GM18858 (cell line): ENCODE results near the gene DDC.

Source experiments
- ATAC-seq: cut with Tn5 transposase; IDR thresholded peaks from one replicate; pipeline ENCODE4 v1.9.1; 2021; ENCODE audit not compliant: unreplicated experiment

The DDC gene, protein sequence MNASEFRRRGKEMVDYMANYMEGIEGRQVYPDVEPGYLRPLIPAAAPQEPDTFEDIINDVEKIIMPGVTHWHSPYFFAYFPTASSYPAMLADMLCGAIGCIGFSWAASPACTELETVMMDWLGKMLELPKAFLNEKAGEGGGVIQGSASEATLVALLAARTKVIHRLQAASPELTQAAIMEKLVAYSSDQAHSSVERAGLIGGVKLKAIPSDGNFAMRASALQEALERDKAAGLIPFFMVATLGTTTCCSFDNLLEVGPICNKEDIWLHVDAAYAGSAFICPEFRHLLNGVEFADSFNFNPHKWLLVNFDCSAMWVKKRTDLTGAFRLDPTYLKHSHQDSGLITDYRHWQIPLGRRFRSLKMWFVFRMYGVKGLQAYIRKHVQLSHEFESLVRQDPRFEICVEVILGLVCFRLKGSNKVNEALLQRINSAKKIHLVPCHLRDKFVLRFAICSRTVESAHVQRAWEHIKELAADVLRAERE

DNA sequence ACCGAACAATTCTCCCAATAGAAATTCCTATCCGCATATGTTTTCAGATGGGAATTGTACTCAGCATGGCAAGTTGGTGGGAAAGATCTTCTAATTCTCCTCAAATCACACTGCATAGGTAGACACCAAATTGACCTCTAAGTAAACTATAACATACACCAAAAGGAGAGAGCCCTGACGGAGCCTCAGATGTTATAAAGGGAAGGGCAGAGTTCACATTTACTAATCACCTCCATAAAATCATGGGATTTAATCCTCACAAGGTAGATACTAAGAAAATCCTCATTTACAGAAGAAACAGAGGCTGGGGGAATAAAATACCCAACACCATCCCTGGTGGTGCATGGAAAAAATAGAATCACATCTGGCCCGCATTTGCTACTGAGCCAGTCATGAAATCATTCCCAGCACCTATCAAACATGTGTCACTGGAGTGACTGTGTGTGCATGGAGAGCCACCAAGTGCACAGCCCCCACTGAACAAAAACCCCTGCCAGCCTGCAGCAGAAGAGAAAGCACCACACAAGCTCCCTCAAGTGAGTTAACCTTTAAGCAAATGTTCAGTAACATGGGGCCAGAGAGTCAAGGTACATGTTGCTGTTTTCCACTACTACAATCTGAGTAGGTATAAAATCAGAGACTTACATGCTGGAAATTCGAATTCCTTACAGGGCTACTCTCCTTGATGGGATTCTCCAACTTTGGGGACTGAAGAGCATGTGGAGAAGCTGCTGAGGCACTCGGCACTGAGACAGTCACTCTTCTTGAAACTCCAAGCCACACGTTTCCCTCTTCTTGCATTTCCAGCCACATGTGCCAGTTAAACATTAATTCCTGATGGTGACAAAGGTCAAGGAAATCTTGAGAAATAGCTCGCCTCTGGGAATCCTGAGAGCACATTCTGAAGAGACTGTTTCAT is at the start of gene DDC:
Gene DDC (minus strand): TSS at position 766 of the 919 bp plus-strand sequence. CDS start 21,320 bp downstream, outside the sequence.
- no peak for ATAC-seq

GRCh38 chr7:50613473-50613872 is 48.3 kb upstream of the DDC start:
- ATAC-seq, result no peak

DNA sequence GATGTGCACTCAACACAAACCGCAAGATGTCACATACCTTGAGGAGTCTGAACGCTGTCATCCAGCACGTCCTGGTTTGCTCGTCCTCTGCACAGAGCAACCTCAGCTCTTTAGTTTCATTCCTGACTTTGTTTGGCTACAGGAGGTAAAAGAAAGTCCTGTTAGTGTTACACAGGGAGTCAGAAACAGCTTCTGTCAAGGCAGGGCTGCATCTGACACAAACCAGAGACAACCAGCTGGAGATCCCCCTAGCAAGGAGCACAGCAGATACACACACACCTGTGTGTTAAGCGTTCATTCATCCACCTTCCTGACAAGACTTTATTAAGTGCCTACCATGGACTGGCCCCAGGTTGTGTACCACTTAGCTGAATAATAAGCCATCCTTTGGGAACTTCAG is 47.5 kb upstream of the DDC start:
- ATAC-seq, result no peak

- ATAC-seq, result peak; percentile 38
Measured at GRCh38 chr7:50610521-50611277, 45.5 kb upstream of the DDC start.

DNA sequence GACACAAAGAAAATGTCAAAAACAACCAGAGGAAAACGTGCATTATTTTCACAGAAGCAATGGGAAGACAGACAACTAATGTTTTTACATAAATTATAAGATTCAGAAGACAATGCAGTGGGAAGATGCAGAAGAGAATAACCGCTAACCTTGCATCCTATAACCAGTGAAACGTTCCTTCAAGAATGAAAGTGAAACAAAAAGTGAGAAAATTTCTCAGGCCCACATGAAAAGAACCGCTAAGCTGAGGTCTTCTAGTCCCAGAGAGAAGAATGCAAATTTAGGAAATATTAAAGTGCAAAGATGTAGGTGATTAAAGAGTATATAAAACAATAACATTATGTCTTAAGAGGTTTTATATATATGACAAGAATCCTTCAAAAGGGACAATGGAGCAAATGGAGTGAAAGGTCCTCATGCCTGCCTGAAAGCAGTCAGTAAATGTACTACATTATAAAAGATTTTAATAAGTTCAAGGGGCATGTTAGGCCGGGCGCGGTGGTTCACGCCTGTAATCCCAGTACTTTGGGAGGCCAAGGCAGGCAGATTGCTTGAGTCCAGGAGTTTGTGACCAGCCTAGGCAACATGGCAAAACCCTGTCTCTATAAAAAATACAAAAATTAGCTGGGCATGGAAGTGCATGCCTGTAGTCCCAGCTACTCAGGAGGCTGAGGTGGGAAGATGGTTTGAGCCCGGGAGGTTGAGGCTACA is 43.1 kb upstream of the DDC start:
- no peak for ATAC-seq

- ATAC-seq, result no peak
Measured at GRCh38 chr7:50607524-50608125, 42.4 kb upstream of the DDC start.

- no peak for ATAC-seq
Measured at GRCh38 chr7:50605059-50605458, 39.9 kb upstream of the DDC start.

DNA sequence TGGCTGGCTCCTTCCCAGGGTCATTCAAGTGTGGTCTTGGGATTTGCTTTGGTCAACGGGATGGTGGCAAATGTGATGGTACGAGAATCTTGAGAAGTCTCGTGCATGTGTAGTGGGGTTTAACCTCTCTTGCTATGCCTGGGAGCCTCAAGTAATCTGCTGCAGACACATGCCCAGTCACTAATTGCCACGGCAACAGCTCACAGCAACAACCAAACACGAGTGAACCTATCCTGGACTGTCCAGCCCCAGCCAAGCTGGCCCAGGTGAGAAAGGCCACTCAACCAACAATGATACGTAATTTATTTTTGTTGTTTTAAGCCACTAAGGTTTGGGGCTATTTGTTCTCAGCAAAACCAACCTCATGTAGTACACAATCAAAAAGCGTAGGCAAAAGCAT is 38.1 kb upstream of the DDC start:
- no peak for ATAC-seq

GRCh38 chr7:50599385-50599784 is 34.2 kb upstream of the DDC start:
- ATAC-seq, result no peak

- ATAC-seq, result no peak
Measured at GRCh38 chr7:50598460-50599343, 33.5 kb upstream of the DDC start.

DNA sequence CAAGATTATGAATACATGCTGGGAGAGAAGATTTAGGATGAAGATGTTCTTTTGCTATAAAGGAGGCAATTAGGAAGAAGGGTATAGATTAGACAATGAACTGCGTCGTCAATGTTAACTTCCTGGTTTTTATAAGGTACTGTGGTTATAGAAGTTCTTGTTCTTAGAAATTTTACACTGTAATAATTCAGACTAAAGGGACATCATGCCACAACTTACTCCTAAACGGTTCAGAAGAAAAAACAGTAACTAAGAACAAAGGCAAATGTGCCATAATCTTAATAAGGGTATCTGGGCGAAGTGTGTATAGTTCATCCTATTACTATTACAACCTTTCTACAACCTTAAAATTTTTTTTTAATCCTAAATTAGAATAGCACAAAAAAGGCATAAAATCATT is 31.3 kb upstream of the DDC start:
- no peak for ATAC-seq

- peak; percentile 20 for ATAC-seq
Measured at GRCh38 chr7:50595491-50596102, 30.4 kb upstream of the DDC start.

DNA sequence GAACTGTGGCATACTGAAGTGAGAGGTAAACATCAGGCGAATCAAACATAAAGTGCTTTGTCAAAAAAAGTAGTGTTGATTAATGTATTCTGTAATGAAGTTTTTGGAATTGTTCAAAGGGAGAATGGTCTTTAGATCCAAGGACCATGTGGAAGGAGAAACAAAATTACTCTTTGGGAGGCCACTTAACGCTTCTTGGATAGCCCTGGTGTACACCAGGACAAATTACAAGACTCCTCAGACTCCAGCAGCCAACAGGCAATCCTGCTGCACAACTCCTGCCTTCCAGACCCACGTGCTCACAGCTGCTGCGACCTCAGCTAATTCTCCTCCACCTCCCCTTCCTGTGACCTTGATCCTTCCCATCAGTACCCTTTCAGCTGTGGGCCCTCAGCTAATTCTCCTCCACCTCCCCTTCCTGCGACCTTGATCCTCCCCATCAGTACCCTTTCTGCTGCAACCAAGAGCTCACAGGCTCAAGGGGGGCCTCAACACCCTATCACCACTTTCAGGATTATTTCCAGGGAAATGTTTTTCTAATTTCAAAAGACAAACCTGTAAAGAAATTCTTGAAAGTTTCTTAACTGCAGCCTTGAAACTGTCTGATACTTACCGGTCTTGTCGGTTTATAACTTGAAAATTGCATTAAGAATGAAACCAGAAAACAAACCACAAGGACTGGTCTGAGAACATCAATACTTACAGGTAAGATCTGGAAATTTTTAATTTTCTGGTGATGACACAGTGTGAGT is 29.7 kb upstream of the DDC start:
- peak; percentile 48 for ATAC-seq

GRCh38 chr7:50594136-50594535 is 28.9 kb upstream of the DDC start:
- no peak for ATAC-seq

GRCh38 chr7:50592940-50593339 is 27.7 kb upstream of the DDC start:
- ATAC-seq, result no peak

- peak; percentile 46 for ATAC-seq
Measured at GRCh38 chr7:50591480-50592438, 26.6 kb upstream of the DDC start.

GRCh38 chr7:50591098-50591479 is 25.9 kb upstream of the DDC start:
- ATAC-seq, result no peak
